KOPT-K1 (cell line): ENCODE results near the gene LHFPL4.
"Not testable (repeated sequence)": the region's sequence is repeated elsewhere in the genome, so short reads cannot be mapped to it uniquely, and the experiment has no call there.

Source experiments
- H3K27ac ChIP-seq: fragments of 200-600 bp; sonication (generic); 2 replicates; pipeline ENCODE4 v1.5.1; 2016; ENCODE audit warnings: antibody characterized with exemption, mild to moderate bottlenecking, low read depth, low read length; ENCODE audit not compliant: poor library complexity, severe bottlenecking
- H3K36me3 ChIP-seq: fragments of 200-600 bp; sonication (generic); 2 replicates; pipeline ENCODE4 v1.5.1; 2017; ENCODE audit warnings: antibody characterized with exemption, mild to moderate bottlenecking, low read length, moderate library complexity; ENCODE audit not compliant: insufficient read depth
- H3K9me3 ChIP-seq: fragments of 200-600 bp; sonication (generic); 2 replicates; pipeline ENCODE4 v1.5.1; 2017; ENCODE audit warnings: antibody characterized with exemption, low read length, mild to moderate bottlenecking; ENCODE audit not compliant: insufficient read depth, poor library complexity, severe bottlenecking

LHFPL4 gene

GRCh38 chr3:9560056-9560455 is 6.4 kb upstream of the LHFPL4 start:
- not testable (repeated sequence) for H3K9me3 ChIP-seq, H3K27ac ChIP-seq, H3K36me3 ChIP-seq

DNA sequence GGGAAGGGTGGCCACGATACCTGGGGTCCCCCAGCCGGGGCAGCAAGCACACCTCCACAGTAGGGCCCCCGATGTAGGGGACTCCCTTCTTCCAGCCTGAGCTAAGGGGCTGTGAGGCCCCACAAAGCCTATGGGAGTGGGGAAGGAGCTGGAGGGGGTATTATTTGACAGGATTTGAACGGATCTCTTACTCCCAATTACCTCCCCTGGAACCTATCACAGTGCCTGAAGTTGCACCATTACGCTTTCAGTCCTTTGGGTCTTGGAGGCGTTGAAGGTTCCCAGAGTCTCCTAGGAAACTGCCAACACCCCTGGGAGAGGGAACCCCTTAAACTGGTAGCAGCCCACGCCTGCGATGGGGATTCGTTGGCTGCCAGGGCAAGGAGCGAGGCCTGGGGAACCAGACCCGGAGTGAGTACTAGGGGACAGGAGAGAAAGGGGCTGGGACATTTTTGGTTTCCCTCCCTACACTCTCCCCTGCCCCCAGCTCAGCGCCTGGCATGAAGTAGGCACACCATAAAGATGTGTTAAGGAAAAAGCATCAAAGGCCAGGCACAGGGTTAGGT is 409 bp upstream of the LHFPL4 start:
- Histone ChIP-seq H3K27ac (no peak overlapping the region), H3K9me3 (no peaks in the 10 kb centered on the region), H3K36me3 (no peaks in the 10 kb centered on the region)

DNA sequence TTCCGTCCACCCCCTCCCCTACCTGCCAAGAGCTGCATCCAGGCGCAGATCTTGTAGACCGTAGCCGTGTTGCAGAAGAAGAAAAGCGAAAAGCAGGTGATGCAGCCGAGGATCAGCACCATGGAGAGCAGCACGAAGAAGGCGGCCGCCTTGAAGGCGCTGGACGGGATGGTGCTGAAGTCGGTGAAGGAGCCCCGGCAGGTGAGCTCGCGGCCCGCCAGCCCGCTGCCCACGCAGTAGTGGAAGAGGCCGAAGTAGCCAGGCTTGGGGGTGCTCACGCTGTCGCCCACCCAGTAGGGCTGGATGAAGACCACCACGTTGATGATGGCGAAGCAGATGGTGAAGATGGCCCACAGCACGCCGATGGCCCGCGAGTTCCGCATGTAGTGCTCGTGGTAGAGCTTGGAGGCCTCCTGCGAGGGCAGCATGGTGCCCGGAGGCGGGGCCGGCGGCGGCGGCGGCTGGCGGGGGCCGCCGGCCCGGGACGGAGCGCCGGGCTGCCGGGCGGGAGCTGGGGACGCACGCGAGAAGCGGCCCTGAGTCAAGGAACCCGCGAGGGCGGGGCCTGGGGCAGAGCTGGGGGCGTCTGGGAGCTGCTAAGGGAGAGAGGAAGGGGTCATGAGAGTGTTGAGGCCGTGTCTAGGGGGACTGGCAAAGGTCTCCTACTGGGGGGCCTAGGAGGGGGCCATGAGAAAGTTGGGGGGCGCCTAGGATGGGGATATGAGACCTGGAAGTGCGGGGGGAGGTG is 1.2 kb downstream of the LHFPL4 start:
- Histone ChIP-seq H3K27ac (no peak overlapping the region), H3K9me3 (no peaks in the 10 kb centered on the region), H3K36me3 (no peaks in the 10 kb centered on the region)

DNA sequence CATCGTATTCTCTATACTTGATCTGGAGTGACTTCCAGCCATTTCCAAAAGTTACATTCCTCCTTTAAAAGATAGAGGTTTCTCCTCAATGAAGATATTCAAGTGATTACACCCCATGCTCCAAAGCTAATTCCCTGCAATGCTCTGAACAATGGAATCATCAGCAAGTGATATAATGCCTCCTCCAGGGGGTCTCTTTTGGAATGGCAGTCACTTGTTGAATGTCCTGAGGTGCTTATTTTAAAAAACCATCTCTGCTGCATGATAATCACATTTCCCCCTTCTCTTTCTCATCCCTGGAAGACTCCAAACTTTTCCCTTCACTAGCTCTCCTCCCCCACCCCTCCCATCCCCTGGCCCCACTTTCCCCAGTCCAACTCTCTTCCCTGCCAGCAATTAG is 2.6 kb downstream of the LHFPL4 start:
- Histone ChIP-seq H3K27ac (no peak overlapping the region), H3K9me3 (no peaks in the 10 kb centered on the region)

GRCh38 chr3:9549600-9549999 is 4.0 kb downstream of the LHFPL4 start:
- H3K36me3 ChIP-seq, result no peaks in the 10 kb centered on the region
- no peaks in the 10 kb centered on the region for H3K9me3 ChIP-seq
- no peak overlapping the region for H3K27ac ChIP-seq

More for the DNA sequence above, 2.6 kb downstream of the LHFPL4 start:
- H3K36me3 ChIP-seq, result no peaks in the 10 kb centered on the region

DNA sequence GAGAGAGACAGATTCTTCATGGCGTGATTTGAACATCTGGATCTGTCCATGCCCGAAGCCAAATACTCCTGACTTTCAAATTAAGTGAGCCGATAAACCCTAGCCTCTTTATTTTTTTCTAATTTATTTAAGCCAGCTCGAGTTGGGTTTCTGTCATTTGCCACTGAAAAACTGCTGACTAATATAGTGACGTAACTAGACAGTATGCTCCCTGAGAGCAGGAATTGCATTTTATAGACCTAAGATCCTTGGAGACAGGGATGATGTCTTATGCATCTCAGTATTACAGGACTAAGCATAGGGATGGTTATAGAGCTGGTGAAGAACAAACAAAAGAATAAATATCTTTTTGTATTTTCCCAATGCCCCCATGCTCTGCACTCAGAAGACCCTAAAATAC is 4.6 kb downstream of the LHFPL4 start:
- H3K27ac ChIP-seq, result no peak overlapping the region
- H3K9me3 ChIP-seq, result no peaks in the 10 kb centered on the region

DNA sequence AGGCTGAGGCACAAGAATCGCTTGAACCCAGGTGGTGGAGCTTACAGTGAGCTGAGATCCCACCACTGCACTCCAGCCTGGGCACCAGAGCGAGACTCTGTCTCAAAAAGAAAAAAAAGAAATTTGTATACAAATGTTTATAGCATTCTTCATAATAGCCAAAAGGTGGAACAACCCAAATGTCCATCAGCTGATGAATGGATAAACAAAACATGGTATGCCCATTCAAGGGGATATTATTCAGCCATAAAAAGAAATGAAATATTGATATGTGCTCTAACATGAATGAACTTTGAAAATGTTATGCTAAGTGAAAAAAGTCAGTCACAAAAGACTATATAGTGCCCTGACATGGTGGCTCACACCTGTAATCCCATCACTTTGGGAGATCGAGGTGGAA is 11.4 kb downstream of the LHFPL4 start:
- Histone ChIP-seq H3K27ac (no peak overlapping the region), H3K9me3 (peaks cover 4% of the 10 kb centered on the region), H3K36me3 (no peaks in the 10 kb centered on the region)

More for the DNA sequence above, 4.6 kb downstream of the LHFPL4 start:
- no peaks in the 10 kb centered on the region for H3K36me3 ChIP-seq

DNA sequence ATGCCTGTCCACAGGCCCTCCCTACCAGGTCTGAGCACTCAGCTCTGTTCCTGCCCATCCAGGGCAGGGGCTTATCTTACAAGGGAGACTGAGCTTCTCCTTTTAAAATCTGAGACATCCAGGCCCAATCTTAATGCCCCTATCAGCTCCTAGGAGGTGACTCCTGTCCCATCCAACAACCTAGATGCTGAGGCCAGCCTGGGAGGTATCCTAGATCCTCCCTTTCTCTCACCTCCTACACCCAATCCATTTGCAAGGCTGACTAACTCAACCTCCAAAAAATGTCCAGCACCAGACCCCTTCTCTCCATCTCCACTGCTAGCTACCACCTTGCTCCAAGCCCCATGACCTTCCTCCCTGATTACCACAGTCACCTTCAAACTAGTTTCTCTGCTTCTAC is 17.4 kb downstream of the LHFPL4 start:
- no peaks in the 10 kb centered on the region for H3K9me3 ChIP-seq
- no peak overlapping the region for H3K27ac ChIP-seq
- no peaks in the 10 kb centered on the region for H3K36me3 ChIP-seq

DNA sequence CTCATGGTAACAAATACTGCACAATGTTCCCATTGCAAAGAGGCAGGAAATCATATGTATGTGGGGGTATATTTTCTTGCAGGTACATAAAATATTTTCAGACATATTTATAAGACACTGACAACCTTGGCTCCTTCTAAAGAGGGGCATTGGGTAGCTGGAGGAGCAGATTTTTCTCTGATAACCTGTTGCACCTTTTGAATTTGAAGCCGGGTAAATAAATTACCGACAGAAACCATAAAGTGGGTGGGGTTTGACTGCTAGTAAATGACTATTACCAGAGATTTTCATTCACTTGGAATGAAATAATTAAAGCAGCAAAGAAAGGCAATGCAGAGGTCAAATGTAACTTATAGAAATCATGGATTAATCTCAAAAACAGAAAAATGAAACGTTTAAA is 19.2 kb downstream of the LHFPL4 start:
- H3K9me3 ChIP-seq, result no peaks in the 10 kb centered on the region
- no peaks in the 10 kb centered on the region for H3K36me3 ChIP-seq
- H3K27ac ChIP-seq, result no peak overlapping the region

GRCh38 chr3:9525078-9525477 is 28.5 kb downstream of the LHFPL4 start:
- H3K9me3 ChIP-seq, result peaks cover 4% of the 10 kb centered on the region
- no peaks in the 10 kb centered on the region for H3K36me3 ChIP-seq
- H3K27ac ChIP-seq, result no peak overlapping the region

- no peaks in the 10 kb centered on the region for H3K36me3 ChIP-seq
- no peak overlapping the region for H3K27ac ChIP-seq
- no peaks in the 10 kb centered on the region for H3K9me3 ChIP-seq
Measured at GRCh38 chr3:9514956-9515355, 38.7 kb downstream of the LHFPL4 start.

- Histone ChIP-seq H3K27ac (no peak overlapping the region), H3K36me3 (no peaks in the 10 kb centered on the region), H3K9me3 (no peaks in the 10 kb centered on the region)
Measured at GRCh38 chr3:9514306-9514705, 39.3 kb downstream of the LHFPL4 start.

DNA sequence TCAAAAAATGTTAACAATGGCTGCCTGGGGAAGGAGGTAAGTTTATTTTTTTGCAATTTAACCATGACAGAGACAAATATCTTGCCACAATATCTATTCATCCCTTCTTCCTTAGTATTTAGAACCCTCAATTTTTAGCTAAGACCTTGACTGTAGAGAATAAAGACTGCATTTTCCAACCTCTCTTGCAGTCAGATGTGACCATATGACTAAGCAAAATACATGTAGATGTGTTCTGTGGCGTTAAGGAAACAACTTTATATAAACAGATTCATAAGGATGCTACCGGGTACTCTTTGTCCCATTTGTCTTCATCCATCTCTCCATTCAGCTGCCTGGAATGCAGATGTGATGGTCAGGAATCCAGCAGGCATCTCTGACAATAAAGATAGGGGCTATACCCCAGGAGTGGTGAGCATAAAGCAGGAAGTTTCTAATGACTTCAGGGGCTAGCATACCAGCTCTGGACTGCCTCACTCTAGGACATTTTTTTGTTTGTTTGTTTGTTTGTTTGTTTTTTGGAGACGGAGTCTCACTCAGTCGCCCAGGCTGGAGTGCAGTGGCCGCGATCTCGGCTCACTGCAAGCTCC is 41.1 kb downstream of the LHFPL4 start:
- no peak overlapping the region for H3K27ac ChIP-seq
- no peaks in the 10 kb centered on the region for H3K9me3 ChIP-seq
- no peaks in the 10 kb centered on the region for H3K36me3 ChIP-seq

DNA sequence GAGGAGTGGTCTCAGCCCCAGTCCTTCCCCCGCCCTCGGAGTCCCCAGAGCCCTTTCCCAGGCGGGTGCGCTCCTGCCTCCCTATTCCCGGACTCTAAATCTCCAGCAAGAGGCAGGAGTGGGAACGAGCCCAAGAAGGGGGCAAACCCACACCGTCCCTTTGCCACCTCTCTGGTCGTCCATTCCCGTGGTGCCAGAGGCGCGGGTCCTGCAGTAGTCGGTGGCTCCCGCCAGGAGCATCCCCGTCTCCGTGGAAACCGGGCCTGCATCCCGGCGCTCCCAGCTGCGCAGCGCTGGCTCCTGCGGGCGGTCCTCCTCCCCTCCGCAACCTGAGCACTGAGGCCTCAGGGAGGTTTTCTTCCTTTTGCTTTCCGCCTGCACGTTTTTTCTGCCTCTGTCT is 44.8 kb downstream of the LHFPL4 start:
- Histone ChIP-seq H3K27ac (no peak overlapping the region), H3K9me3 (no peaks in the 10 kb centered on the region), H3K36me3 (no peaks in the 10 kb centered on the region)

- no peak overlapping the region for H3K27ac ChIP-seq
- no peaks in the 10 kb centered on the region for H3K36me3 ChIP-seq
- no peaks in the 10 kb centered on the region for H3K9me3 ChIP-seq
Measured at GRCh38 chr3:9507586-9508578, 45.7 kb downstream of the LHFPL4 start.
